OCI-LY7 (cell line): Measurements from ENCODE around the gene ARHGAP45. TPM values are rescaled to one million over a fixed set of nuclear protein-coding genes. Genes with fewer than 3 reads are reported as not detected.

Experiments
- Bru-seq: library from RNA; stranded (reverse); fragments of 400-500 nt; gene quantifications from one replicate; lab custom pipeline; 2021; lab: Mats Ljungman, UMichigan
- BruChase-seq, 2 experiments: library from RNA; stranded (reverse); fragments of 400-500 nt; gene quantifications; one replicate each; lab custom pipeline; 2021; lab: Mats Ljungman, UMichigan
- BruUV-seq: library from RNA; stranded (reverse); fragments of 400-500 nt; replicated peaks from 2 replicates; lab custom pipeline; 2021; lab: Mats Ljungman, UMichigan
- CTCF ChIA-PET: fragments of 300-600 bp; sonication (Branson Sonifier 250); formaldehyde crosslinking; loops from one replicate; lab custom pipeline; 2022; ENCODE audit warnings: antibody characterized with exemption; ENCODE audit not compliant: unreplicated experiment; lab: Charles Lee
- POLR2A ChIA-PET: fragments of 300-600 bp; sonication (Branson Sonifier 250); formaldehyde crosslinking; loops from one replicate; lab custom pipeline; 2022; ENCODE audit warnings: antibody characterized with exemption; lab: Charles Lee
- DNase-seq: peaks from one replicate; pipeline ENCODE4 v3.0.0-alpha.2; 2015; ENCODE audit warnings: low spot score
- H2AFZ ChIP-seq: fragments of 200-600 bp; sonication (generic), shearing (Covaris generic); 2 replicates; pipeline ENCODE4 v1.6.1; 2014; ENCODE audit warnings: mild to moderate bottlenecking, antibody characterized with exemption, low read length, moderate library complexity
- H3K27ac ChIP-seq: fragments of 200-600 bp; sonication (generic); 2 replicates; pipeline ENCODE4 v1.5.1; 2014; ENCODE audit warnings: mixed run types, low read depth, mild to moderate bottlenecking, moderate library complexity, low read length, inconsistent platforms; ENCODE audit not compliant: poor library complexity, severe bottlenecking
- H3K36me3 ChIP-seq: fragments of 200-600 bp; sonication (generic); 2 replicates; pipeline ENCODE4 v1.6.1; 2014; ENCODE audit warnings: mild to moderate bottlenecking, antibody characterized with exemption, low read length, moderate library complexity, mixed read lengths; ENCODE audit not compliant: insufficient read depth
- H3K4me1 ChIP-seq: fragments of 200-600 bp; sonication (generic); 2 replicates; pipeline ENCODE4 v1.5.1; 2014; ENCODE audit warnings: mild to moderate bottlenecking, low read length; ENCODE audit not compliant: insufficient read depth, poor library complexity, severe bottlenecking
- H3K4me2 ChIP-seq: fragments of 200-600 bp; sonication (generic); 2 replicates; pipeline ENCODE4 v1.6.1; 2014; ENCODE audit warnings: mild to moderate bottlenecking, low read length
- H3K4me3 ChIP-seq: fragments of 200-600 bp; sonication (generic); 2 replicates; pipeline ENCODE4 v1.5.1; 2014; ENCODE audit warnings: mild to moderate bottlenecking, low read depth, low read length; ENCODE audit not compliant: poor library complexity, severe bottlenecking
- H3K79me2 ChIP-seq: fragments of 200-600 bp; sonication (generic); 2 replicates; pipeline ENCODE4 v1.6.1; 2016; ENCODE audit warnings: low read depth, mild to moderate bottlenecking, low read length, moderate library complexity, mixed read lengths; ENCODE audit not compliant: insufficient read depth
- H3K9me2 ChIP-seq: fragments of 200-600 bp; sonication (generic); 2 replicates; pipeline ENCODE4 v1.6.1; 2016; ENCODE audit warnings: mild to moderate bottlenecking, low read length, mixed read lengths; ENCODE audit not compliant: insufficient read depth
- H3K9me3 ChIP-seq: fragments of 200-600 bp; sonication (generic); 2 replicates; pipeline ENCODE4 v1.6.1; 2014; ENCODE audit warnings: mild to moderate bottlenecking, mixed run types, low read length, mixed read lengths
- H4K20me1 ChIP-seq: fragments of 200-600 bp; sonication (generic); 2 replicates; pipeline ENCODE4 v1.6.1; 2014; ENCODE audit warnings: mild to moderate bottlenecking, antibody characterized with exemption, low read length, moderate library complexity, mixed read lengths; ENCODE audit not compliant: insufficient read depth
- CTCF ChIP-seq: fragments of 200-600 bp; sonication (generic); conservative IDR thresholded peaks from 2 replicates; pipeline ENCODE4 v1.5.1; 2014; ENCODE audit warnings: mild to moderate bottlenecking, antibody characterized with exemption, low read length, moderate library complexity, mixed read lengths
- EZH2phosphoT487 ChIP-seq: fragments of 200-600 bp; sonication (generic); IDR thresholded peaks from 2 replicates; pipeline ENCODE4 v1.6.1; 2018; ENCODE audit warnings: low read depth, borderline replicate concordance, mild to moderate bottlenecking, mixed run types, antibody characterized with exemption, low read length, moderate library complexity, mixed read lengths
- intact Hi-C: fragments of 100-400 bp; cut with micrococcal nuclease; formaldehyde crosslinking; loops from one replicate; pipeline ENCODE4 v1.10.0; 2022; ENCODE audit not compliant: unreplicated experiment
- long read RNA-seq: library from polyadenylated mRNA; stranded (forward); transcript quantifications from one replicate; pipeline ENCODE4 v2.0.0, GENCODE V29; 2022
- total RNA-seq, 2 experiments: library from RNA; depleted of rRNA in 1 of 2; stranded (reverse); fragments of >200 nt in 1 of 2; shearing (Covaris generic) in 1 of 2; gene quantifications; 2 replicates each; pipeline ENCODE4 v1.2.3, GENCODE V29; 2014 to 2022

ARHGAP45 gene
- total RNA-seq (2014; rRNA removed; shearing (Covaris generic)) (132 and 135 TPM in 2 replicates), total RNA-seq (2022) (138 and 143 TPM in 2 replicates), Bru-seq, nascent RNA (percentile 62 among the genes with signal in this experiment), BruChase-seq, experiment 1, labeled RNA remaining after a 6-hour chase (percentile 85 among the genes with signal in this experiment), BruChase-seq, experiment 2, labeled RNA remaining after a 2-hour chase (percentile 81 among the genes with signal in this experiment)
- long read RNA-seq, full-length matches to known transcripts = 253 of 367 reads
- long read RNA-seq, partial matches to known transcripts = 47 of 367 reads
- long read RNA-seq, other reads (novel, unspliced or antisense) = 67 of 367 reads

GRCh38 chr19:1066748-1067340 is at the start of gene ARHGAP45:
Gene ARHGAP45 (plus strand): TSS chr19:1067167. CDS start chr19:1067406, 239 bp downstream.
- BruUV-seq = no TSS peak
- peaks cover 29% of the 10 kb centered on the region for H3K36me3 ChIP-seq
- POLR2A ChIA-PET = interaction anchor here (0.6 to 1.8 kb wide), 4 partner anchors 10 to 40 kb away, joined by 4 to 16 read pairs (median 6); partner anchors contain the start of gene CNN2
- intact Hi-C loops = loop anchor here (5.0 kb wide), 1 partner anchor 35 kb away; the partner anchor contains the start of gene GPX4
- peak within 1 kb of the TSS; percentile 95 for H3K4me3 ChIP-seq
- H4K20me1 ChIP-seq = no peaks in the 10 kb centered on the region
- no peaks in the 10 kb centered on the region for H3K9me3 ChIP-seq
- peak within 1 kb of the TSS; percentile 11; the same call in 1 of the 2 replicates for H2AFZ ChIP-seq
- peak; percentile 87 for DNase-seq
- peaks cover 32% of the 10 kb centered on the region for H3K79me2 ChIP-seq
- H3K9me2 ChIP-seq = no peaks in the 10 kb centered on the region
- CTCF ChIA-PET = interaction anchor here (0.9 kb wide), 1 partner anchor 178 kb away, joined by 3 read pairs; no protein-coding TSS in a partner anchor
- H3K4me1 ChIP-seq = peaks cover 58% of the 10 kb centered on the region
- H3K27ac ChIP-seq = peak within 1 kb of the TSS; percentile 91
- H3K4me2 ChIP-seq = peak within 1 kb of the TSS; percentile 99
- TF ChIP-seq EZH2phosphoT487 (no peak), CTCF (no peak)

GRCh38 chr19:1017906-1018305 is 49.1 kb upstream of the ARHGAP45 start:
- Histone ChIP-seq H3K27ac (no peak overlapping the region), H3K9me2 (no peaks in the 10 kb centered on the region), H3K36me3 (peaks cover 66% of the 10 kb centered on the region), H2AFZ (no peak overlapping the region), H3K4me3 (peak overlapping the region; percentile 15), H3K4me1 (peaks cover 48% of the 10 kb centered on the region), H3K4me2 (peak overlapping the region; percentile 94), H4K20me1 (peaks cover 10% of the 10 kb centered on the region), H3K9me3 (no peaks in the 10 kb centered on the region), H3K79me2 (peaks cover 62% of the 10 kb centered on the region)
- DNase-seq = no peak
- CTCF ChIA-PET = no interaction called here
- no TSS peak for BruUV-seq
- no peak for TF ChIP-seq CTCF
- intact Hi-C loops = no loop called here
- POLR2A ChIA-PET = interaction anchor here (0.6 kb wide), 1 partner anchor 15 kb away, joined by 3 read pairs; no protein-coding TSS in a partner anchor
